Hematopoietic multipotent progenitor cell (in vitro differentiated cells): Measurements from ENCODE around the gene TBC1D13. TPM values are rescaled to one million over a fixed set of nuclear protein-coding genes. Genes with fewer than 3 reads are reported as not detected.

ENCODE experiments used
- DNase-seq, 3 donors: peaks; one replicate each; pipeline ENCODE4 v3.0.0-alpha.2; 2011 to 2015; ENCODE audit warnings: low read depth in 2 of 3, low spot score in 2 of 3
- total RNA-seq: library from RNA; depleted of rRNA; stranded (reverse); fragments of >200 nt; gene quantifications from one replicate; pipeline ENCODE4 v1.2.3, GENCODE V29; 2012

TBC1D13 gene
- total RNA-seq, 1 donor = 21.3 TPM

GRCh38 chr9:128819716-128820664, 32.9 kb downstream of the TBC1D13 start:
- DNase-seq = no peak

GRCh38 chr9:128820665-128821583, 33.9 kb downstream of the TBC1D13 start:
- DNase-seq = no peak

DNA sequence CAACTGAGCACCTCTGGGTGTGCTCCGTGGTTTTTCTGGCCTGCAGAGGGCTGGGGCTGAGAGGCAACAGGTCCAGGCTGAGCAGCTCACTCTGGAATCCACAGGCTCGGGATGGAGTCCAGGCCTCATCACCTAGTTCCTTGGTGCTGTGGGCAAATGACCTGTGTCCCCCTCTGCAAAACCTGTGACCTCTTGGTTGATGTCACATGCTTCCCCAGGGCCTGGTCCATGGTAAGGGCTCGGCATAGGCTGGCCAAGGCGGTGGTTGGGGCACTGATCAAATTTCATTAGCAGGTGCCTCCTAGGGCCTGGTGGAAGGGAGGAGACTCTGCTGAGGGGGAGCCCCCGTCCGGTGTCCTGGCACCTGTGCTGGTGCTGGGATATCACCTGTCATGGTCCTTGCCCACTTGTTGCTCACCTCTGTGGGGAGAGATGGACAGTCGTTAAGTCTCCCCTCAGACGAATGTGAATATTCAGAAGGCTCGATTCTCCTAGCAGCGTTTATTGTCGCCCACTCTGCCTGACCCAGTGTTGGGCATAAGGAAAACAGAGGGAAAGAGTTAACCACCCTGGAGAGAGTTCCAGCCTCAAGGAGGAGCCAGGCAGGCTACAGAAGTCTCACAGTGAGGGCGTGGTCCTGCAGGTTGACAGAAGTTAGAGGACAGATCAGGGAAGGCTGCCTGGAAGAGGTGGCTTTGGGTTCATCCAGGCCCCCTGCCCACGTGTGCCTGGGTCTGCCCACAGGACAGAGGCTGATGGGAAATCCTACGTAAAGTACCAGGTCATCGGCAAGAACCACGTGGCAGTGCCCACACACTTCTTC, 34.7 kb downstream of the TBC1D13 start:
- DNase-seq = no peak

DNA sequence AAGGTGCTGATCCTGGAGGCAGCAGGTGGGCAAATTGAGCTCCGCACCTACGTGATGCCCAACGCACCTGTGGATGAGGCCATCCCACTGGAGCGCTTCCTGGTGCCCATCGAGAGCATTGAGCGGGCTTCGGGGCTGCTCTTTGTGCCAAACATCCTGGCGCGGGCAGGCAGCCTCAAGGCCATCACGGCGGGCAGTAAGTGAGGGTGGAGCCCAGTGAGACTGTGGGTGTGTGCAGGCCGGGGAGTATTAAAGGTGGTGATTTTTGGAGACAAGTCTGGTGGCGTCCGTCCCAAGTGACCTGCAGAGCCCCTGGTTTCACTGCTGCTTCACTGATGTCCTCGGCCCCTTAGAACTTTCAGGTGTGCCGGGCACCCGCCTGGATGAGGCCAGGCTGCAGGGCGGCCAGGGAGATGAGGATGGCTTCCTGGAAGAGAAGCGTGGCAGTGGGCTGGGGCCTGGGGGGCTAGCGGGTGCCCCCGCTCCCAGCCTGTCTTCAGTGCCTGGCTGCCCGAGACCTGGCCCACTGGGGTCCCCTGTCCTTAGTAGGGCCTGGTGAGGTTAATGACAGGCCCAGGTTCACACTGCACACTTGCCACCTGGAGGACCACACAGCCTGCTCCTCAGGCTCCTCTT, 35.5 kb downstream of the TBC1D13 start:
- no peak for DNase-seq

GRCh38 chr9:128823362-128823902, 36.4 kb downstream of the TBC1D13 start:
- DNase-seq = no peak

DNA sequence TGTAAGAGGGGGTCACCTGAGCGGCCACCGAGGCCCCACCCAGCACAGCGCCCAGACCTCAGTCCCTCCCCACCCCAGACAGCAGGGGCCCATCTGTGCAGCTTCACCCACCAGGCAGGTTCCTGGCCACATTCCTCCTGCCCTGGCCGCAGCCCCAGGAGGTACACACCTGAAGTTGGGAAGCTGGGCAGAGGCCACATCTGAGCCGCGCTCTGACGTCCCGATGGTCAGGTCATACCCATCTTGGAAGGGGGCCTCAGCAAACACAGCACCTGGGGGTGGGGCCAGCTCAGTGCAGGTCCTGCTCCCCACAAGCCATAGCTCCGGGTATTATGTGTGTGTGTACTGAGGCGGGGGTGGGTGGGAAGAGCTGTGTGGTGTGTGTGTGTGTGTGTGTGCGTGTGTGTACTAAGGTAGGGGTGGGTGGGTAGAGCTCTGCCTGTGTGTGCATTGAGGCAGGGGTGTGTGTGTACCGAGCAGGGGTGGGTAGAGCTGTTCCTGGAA, 36.9 kb downstream of the TBC1D13 start:
- no peak for DNase-seq

GRCh38 chr9:128824911-128825310, 37.9 kb downstream of the TBC1D13 start:
- DNase-seq = no peak

DNA sequence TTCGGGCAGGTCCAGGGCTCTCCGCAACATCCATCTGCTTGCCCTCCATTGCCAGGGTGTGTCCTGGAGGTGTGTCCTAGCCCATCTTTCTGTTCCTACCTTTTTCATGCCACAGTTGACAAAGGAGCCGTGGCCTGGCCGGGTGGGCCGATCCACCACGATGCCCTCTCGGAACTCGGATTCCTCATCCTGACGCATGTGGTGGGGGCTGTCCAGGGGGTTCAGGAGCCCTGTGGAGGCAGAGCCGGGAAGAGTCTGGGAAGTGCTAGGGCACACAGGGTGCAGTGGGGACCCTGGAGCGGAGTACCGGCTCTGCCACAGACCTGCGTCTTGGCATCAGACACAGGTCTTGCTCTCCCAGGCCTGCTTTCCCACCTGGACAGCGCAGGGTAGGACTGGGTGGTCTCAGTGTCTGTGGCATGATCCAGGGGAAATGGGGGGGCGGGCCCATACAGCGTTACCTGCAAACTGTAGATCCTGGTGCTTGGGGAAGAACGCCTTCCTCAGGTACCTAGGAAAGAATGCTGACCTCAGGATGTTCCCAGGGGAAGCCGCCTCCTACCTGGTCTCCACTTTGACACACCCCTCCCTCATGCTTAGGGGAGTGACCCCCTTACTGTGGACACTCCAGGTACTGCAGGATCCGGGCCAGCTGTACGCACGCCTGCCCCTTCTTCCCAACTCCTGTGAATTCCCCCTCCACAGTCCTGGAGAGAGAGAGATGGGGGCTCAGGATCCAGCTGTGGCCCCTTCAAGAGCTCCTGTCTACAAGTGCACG, 39.1 kb downstream of the TBC1D13 start:
- no peak for DNase-seq

DNA sequence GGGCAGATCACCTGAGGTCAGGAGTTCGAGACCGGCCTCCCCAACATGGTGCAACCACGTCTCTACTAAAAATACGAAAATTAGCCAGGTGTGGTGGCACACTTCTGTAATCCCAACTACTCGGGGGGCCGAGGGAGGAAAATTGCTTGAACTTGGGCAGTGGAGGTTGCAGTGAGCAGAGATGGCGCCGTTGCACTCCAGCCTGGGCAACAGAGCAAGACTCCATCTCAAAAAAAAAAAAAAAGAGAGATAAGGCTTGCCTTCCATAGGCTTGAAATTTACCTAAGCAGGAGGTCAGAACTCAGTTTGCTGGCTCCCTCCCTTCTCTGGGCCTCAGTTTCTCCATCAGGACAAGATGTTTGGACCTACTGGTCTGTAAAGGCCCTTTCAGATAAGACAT, 41.2 kb downstream of the TBC1D13 start:
- no peak for DNase-seq

DNA sequence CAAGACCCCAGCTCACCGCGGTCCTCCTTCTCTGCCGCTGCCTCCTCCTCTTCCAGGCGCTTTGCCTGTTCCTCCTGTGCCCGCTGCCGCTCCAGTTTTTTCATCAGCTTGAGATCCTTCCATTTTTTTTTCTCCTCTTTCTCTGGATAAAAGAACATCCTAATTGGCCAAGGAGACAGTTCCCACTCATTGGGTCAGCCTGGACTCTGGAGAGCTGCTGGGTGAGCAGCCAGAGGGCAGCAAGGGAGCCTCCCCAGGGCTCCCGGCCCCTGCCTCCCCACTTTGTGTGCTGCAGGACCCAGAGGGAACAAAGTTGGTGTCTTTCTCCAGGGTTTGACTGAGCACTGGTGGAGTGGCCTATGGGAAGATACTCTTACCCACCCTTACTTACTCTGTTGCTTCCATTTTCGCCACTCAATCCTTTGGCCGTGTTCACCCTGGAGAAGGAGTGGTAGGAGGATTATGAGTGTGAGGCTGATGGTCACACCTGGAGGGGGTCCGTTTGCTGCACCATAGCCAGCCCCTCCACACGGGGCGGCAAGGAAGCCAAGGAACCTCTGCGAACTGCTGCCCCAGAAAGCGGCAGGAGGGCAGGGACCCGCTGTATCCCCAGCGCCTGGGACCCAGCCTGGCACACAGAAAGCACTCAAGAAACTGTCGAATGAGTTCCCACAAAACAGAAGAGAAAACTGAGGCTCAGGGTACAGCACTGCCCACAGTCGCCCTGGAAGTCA, 41.8 kb downstream of the TBC1D13 start:
- no peak for DNase-seq

DNA sequence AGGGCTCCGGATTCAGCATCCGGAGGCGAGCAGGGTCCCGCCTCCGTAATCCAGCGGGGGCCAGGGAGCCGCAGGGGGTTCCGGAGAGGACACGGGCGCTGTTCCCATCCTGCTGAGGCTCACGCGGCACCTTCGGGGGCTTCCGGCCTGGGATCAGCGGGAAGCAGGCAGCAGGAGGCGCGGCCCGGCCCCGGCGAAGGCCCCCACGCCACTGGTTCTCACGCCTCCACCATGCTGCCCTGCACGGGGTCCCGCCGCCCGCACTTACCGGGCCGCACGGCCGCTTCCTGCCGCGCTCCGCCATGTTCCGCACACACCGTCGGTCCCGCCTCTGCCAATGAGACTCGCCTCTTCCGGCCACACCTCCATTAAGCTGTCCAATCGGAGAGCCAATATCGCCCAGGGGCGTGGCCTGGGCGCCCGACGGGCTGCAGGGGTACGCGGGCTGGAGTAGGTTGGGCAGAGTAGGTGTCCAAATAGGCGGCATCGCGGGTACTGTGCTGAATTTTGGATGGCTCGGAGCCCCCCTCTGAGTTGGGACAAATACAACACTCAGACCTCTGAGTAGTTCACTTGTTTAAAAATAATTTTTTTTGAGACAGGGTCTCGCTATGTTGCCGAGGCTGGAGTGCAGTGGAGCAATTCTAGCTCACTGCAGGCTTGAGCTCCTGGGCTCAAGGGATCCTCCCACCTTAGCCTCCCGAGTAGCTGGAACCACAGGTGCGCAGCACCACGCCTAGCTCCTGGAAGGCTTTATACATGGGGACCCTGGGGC, 42.6 kb downstream of the TBC1D13 start, which contains the start of gene SPOUT1:
TSS of gene SPOUT1 (minus strand) at position 318 of the 775 bp plus-strand sequence. CDS start at position 304, 14 bp downstream.
- DNase-seq = peak; percentile 77 to 95 (median 89)

DNA sequence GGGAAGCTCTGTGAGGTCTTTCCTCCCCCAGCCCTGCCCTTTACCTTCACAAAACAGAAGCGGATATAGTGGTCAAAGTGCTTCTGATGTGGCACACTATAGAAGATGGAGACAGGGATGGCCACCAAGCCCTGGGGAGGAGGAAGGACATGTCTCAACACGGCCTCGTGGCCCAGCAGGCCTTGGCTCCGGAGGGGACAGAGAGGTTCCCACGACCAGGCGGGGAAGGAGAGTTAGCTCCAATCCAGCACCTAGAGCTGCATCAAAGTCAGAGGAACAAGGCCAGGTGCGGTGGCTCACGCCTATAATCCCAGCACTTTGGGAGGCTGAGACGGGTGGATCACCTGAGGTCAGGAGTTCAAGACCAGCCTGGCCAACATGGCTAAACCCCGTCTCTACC, 46.6 kb downstream of the TBC1D13 start:
- no peak for DNase-seq

- DNase-seq = no peak
Measured at GRCh38 chr9:128835246-128836210, 48.5 kb downstream of the TBC1D13 start.

GRCh38 chr9:128836509-128837145, 49.6 kb downstream of the TBC1D13 start:
- DNase-seq = no peak

DNA sequence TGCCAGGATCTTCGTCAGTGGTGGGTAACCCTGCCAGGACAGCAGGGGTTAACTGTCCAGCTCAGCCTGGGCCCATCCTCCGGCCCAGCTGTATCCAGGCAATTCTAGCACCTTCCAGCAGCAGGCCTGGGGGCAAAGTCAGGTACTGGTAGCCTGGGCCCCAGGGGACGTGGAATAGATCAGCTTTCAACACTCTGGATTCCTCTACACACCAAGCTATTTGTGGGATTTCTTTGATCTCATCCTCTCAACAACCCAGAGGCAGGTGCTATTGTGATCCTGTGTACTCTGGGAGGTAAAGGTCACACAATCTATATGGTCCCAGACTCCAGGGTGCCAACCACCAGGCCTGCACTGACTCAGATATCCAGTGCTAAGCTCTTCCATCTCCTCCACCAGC, 51.3 kb downstream of the TBC1D13 start:
- DNase-seq = no peak

DNA sequence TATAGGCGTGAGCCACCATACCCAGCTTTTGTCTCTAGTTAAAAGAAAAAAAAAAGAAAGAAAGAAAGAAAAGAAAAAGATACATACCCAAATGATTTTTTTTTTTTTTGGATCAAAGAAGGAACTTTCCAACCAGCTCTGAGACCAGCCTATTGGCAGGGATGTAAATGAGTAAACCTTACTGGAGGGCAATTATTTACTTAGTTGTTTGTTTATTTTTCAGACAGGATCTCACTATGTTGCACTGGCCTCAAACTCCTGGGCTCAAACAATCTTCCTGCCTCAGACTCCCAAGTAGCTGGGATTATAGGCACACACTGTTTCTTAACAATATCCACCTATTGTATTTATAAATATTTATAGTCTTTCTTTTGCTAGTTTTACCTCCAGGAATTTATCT, 53.5 kb downstream of the TBC1D13 start:
- no peak for DNase-seq
